PC-9 (cell line): Measurements from ENCODE around the gene WDFY1. TPM values are rescaled to one million over a fixed set of nuclear protein-coding genes. Genes with fewer than 3 reads are reported as not detected.
A peak's percentile ranks its signal among the peaks of the same experiment; 100 is the strongest.

Experiments used
- BruUV-seq: library from RNA; stranded (reverse); fragments of 400-500 nt; replicated peaks from 2 replicates; lab custom pipeline; 2021; lab: Mats Ljungman, UMichigan
- CTCF ChIA-PET: fragments of 300-600 bp; sonication (Branson Sonifier 250); formaldehyde crosslinking; loops from one replicate; lab custom pipeline; 2022; ENCODE audit warnings: antibody characterized with exemption; lab: Charles Lee
- POLR2A ChIA-PET: fragments of 300-600 bp; sonication (Branson Sonifier 250); formaldehyde crosslinking; loops from one replicate; lab custom pipeline; 2022; ENCODE audit warnings: antibody characterized with exemption; ENCODE audit not compliant: unreplicated experiment; lab: Charles Lee
- DNase-seq, 2 experiments: peaks; one replicate each; pipeline versions ENCODE4 v3.0.0 to v3.0.0-alpha.2; 2015 to 2022; ENCODE audit warnings: mixed read lengths in 1 of 2
- H2AFZ ChIP-seq: fragments of 200-600 bp; sonication (generic); 2 replicates; pipeline ENCODE4 v1.8.1; 2017; ENCODE audit warnings: antibody characterized with exemption
- H3F3A ChIP-seq: fragments of 200-600 bp; sonication (generic); 2 replicates; pipeline ENCODE4 v1.8.1; 2017; ENCODE audit warnings: antibody characterized with exemption, mild to moderate bottlenecking, low read depth; ENCODE audit not compliant: insufficient read depth
- H3K27ac ChIP-seq: fragments of 200-600 bp; sonication (generic); 2 replicates; pipeline ENCODE4 v1.6.1; 2016; ENCODE audit warnings: mixed run types
- H3K27me3 ChIP-seq: fragments of 200-600 bp; sonication (generic); 2 replicates; pipeline ENCODE4 v1.6.1; 2016; ENCODE audit warnings: low read depth, mixed run types; ENCODE audit not compliant: insufficient read depth
- H3K36me3 ChIP-seq: fragments of 200-600 bp; sonication (generic); 2 replicates; pipeline ENCODE4 v1.6.1; 2016; ENCODE audit warnings: low read depth, mixed run types
- H3K4me1 ChIP-seq: fragments of 200-600 bp; sonication (generic); replicated peaks from 2 replicates; pipeline ENCODE4 v1.6.1; 2016; ENCODE audit warnings: mixed run types; ENCODE audit not compliant: insufficient read depth
- H3K4me2 ChIP-seq: fragments of 200-600 bp; sonication (generic); 2 replicates; pipeline ENCODE4 v1.6.1; 2017; ENCODE audit warnings: mixed run types
- H3K4me3 ChIP-seq: fragments of 200-600 bp; sonication (generic); 2 replicates; pipeline ENCODE4 v1.6.1; 2016; ENCODE audit warnings: mixed run types
- H3K79me2 ChIP-seq: fragments of 200-600 bp; sonication (generic); 2 replicates; pipeline ENCODE4 v1.6.1; 2017; ENCODE audit warnings: low read depth, mixed run types
- H3K9me2 ChIP-seq: fragments of 200-600 bp; sonication (generic); 2 replicates; pipeline ENCODE4 v1.8.1; 2017; ENCODE audit warnings: mild to moderate bottlenecking; ENCODE audit not compliant: insufficient read depth
- H3K9me3 ChIP-seq: fragments of 200-600 bp; sonication (generic); 2 replicates; pipeline ENCODE4 v1.8.1; 2016; ENCODE audit warnings: low read depth; ENCODE audit not compliant: insufficient read depth
- H4K20me1 ChIP-seq: fragments of 200-600 bp; sonication (generic); 2 replicates; pipeline ENCODE4 v1.8.1; 2017; ENCODE audit not compliant: insufficient read depth
- EZH2 ChIP-seq: fragments of 200-600 bp; sonication (generic); IDR thresholded peaks from 2 replicates; pipeline ENCODE4 v1.8.0; 2017; ENCODE audit warnings: antibody characterized with exemption, low read depth
- intact Hi-C: fragments of 100-400 bp; cut with micrococcal nuclease; formaldehyde crosslinking; loops from one replicate; pipeline ENCODE4 v1.10.0; 2022; ENCODE audit not compliant: unreplicated experiment
- total RNA-seq: library from RNA; stranded (reverse); gene quantifications from 2 replicates; pipeline ENCODE4 v1.2.3, GENCODE V29; 2021
- TF ChIP-seq, protein P1 (sequence below): fragments of 200-600 bp; sonication (generic); conservative IDR thresholded peaks from 2 replicates; pipeline ENCODE4 v1.6.1; 2017; ENCODE audit warnings: mixed run types, antibody characterized with exemption, mild to moderate bottlenecking, moderate library complexity

WDFY1 gene
- total RNA-seq, 1 experiment from 2014 or later, result 81.9 TPM

GRCh38 chr2:223841436-223842190 is 103.5 kb downstream of the WDFY1 start:
- H3K4me1 ChIP-seq, result peaks cover 25% of the 10 kb centered on the region
- intact Hi-C loops, result no loop called here
- no peaks in the 10 kb centered on the region for H3K36me3 ChIP-seq
- H3K9me2 ChIP-seq, result no peaks in the 10 kb centered on the region
- H2AFZ ChIP-seq, result no peak overlapping the region
- no peaks in the 10 kb centered on the region for H3K27me3 ChIP-seq
- CTCF ChIA-PET, result no interaction called here
- peaks cover 19% of the 10 kb centered on the region for H3K79me2 ChIP-seq
- H4K20me1 ChIP-seq, result no peaks in the 10 kb centered on the region
- no peak overlapping the region for H3K4me2 ChIP-seq
- no peaks in the 10 kb centered on the region for H3K9me3 ChIP-seq
- TF ChIP-seq EZH2, result no peak
- TF ChIP-seq, protein P1, sequence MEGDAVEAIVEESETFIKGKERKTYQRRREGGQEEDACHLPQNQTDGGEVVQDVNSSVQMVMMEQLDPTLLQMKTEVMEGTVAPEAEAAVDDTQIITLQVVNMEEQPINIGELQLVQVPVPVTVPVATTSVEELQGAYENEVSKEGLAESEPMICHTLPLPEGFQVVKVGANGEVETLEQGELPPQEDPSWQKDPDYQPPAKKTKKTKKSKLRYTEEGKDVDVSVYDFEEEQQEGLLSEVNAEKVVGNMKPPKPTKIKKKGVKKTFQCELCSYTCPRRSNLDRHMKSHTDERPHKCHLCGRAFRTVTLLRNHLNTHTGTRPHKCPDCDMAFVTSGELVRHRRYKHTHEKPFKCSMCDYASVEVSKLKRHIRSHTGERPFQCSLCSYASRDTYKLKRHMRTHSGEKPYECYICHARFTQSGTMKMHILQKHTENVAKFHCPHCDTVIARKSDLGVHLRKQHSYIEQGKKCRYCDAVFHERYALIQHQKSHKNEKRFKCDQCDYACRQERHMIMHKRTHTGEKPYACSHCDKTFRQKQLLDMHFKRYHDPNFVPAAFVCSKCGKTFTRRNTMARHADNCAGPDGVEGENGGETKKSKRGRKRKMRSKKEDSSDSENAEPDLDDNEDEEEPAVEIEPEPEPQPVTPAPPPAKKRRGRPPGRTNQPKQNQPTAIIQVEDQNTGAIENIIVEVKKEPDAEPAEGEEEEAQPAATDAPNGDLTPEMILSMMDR, result no peak
- BruUV-seq, result no TSS peak
- peaks cover 21% of the 10 kb centered on the region; the same call in 1 of the 2 replicates for H3F3A ChIP-seq
- no peak overlapping the region for H3K4me3 ChIP-seq
- no peak overlapping the region for H3K27ac ChIP-seq
- DNase-seq, result no peak
- POLR2A ChIA-PET, result no interaction called here

DNA sequence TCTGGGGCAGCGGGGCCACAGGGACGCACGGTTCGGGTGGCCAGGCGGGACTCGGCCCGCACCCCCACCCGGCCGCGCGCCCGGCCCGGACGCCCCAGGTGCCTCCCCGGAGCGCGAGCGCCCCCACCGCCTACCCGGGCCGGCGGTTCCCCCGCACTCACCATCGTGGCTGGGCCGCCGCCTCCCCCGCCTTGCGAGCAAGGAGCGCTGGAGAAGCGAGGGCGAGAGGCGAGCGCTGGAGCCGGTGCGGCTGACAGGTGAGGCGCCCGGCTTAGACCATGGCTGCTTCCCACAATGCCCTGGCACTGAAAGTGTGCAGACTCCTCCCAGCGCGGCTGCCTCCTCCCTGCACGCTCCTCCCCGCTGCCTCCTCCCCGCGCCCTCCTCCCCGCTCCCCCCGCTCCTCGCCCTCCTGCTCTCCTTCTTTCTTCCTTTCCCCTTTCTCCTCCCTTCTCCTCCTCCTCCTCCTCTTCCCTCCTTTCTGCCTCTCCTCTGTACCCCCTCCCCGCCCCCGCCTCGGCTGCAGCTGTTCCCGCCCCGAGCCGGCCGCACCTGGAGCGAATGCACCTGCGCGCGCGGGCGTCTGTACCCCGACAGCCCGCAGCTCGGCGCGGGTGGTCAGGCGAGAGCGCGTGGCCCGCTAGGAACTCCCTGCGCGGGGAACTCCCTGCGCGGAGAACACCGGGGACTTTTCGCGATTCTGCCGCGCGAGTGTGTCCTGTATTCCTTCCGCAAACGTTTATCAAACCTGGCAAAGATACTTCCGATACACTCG is 107.7 kb downstream of the WDFY1 start, which contains the start of gene AP1S3:
AP1S3 (minus strand) TSS at position 296 of the 775 bp plus-strand sequence; CDS start at position 164, 132 bp downstream.
- intact Hi-C loops, result loop anchor here (1.0 to 10.0 kb wide), 11 partner anchors 18 to 647 kb away; partner anchors contain the start of genes MRPL44 and SERPINE2
- ChIA-PET CTCF (interaction anchor here (0.6 to 1.6 kb wide), 7 partner anchors 22 to 838 kb away, joined by 3 to 12 read pairs (median 6); no protein-coding TSS in a partner anchor), POLR2A (interaction anchor here (0.6 to 0.7 kb wide), 5 partner anchors 20 to 937 kb away, joined by 3 to 14 read pairs (median 4); no protein-coding TSS in a partner anchor)

More for the DNA sequence above, 107.7 kb downstream of the WDFY1 start, which contains the start of gene AP1S3:
- Histone ChIP-seq H3K4me3 (peak within 1 kb of the TSS; percentile 89), H2AFZ (peak within 1 kb of the TSS; percentile 94), H3K4me2 (peak within 1 kb of the TSS; percentile 84), H3K36me3 (no peaks in the 10 kb centered on the region), H3K4me1 (peaks cover 33% of the 10 kb centered on the region), H3K9me2 (no peaks in the 10 kb centered on the region), H3K27ac (peak within 1 kb of the TSS; percentile 80), H3K27me3 (no peaks in the 10 kb centered on the region), H3K9me3 (no peaks in the 10 kb centered on the region), H3F3A (peaks cover 31% of the 10 kb centered on the region), H3K79me2 (peaks cover 58% of the 10 kb centered on the region), H4K20me1 (no peaks in the 10 kb centered on the region; the same call in 1 of the 2 replicates)
- peak; percentile 88 to 97 for DNase-seq
- BruUV-seq, result no TSS peak
- TF ChIP-seq, protein P1, result no peak; the same call in 1 of the 2 replicates
